ENCODE data around the gene KAT14. TPM values are rescaled to one million over a fixed set of nuclear protein-coding genes. Genes with fewer than 3 reads are reported as not detected.
"Not testable (repeated sequence)": the region's sequence is repeated elsewhere in the genome, so short reads cannot be mapped to it uniquely, and the experiment has no call there.

The KAT14 gene
- total RNA-seq, 4 donors from 2014 or later: 12.2 to 13.8 (median 13.3) TPM

DNA sequence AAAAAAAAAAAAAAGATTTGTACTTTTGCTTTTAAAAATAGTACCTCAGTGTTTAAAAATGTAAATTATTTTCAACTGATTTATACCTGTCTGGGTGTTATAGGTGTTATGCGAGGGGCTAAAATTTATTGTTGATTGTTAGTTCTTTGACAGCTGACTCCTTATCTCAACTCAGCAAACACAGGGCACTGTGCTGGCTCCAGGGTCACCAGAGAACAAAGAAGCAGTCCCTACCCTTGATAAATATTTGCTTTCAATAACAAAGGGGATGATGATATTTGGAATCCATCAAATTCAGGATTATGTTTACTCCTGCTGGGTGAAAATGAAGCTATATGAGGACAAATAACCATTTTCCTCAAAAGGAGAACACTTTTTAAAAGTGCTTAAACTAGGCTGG lies 34.2 kb upstream of the KAT14 start:
- H3K9me3 ChIP-seq: peaks cover 0 to 5% (median 0%) of the 10 kb centered on the region in 4 donors
- H3K27me3 ChIP-seq: peaks cover 0 to 4% of the 10 kb centered on the region in 2 donors
- no peak overlapping the region for H3K27ac ChIP-seq
- DNase-seq (ENCODE audit: low spot score in 2 of 2): no peak
- 75 to 84% methylated on average over 1 of the region's 1 CpG for WGBS, 2 donors
- TF ChIP-seq POLR2A (IDR thresholded peaks at IDR 0.05): no peak
- no peaks in the 10 kb centered on the region for H3K36me3 ChIP-seq
- H3K4me1 ChIP-seq: no peaks in the 10 kb centered on the region
- no peak overlapping the region for H3K4me3 ChIP-seq

GRCh38 chr20:18108326-18108725 lies 29.3 kb upstream of the KAT14 start:
- H3K27ac ChIP-seq: no peak overlapping the region
- H3K27me3 ChIP-seq: no peaks in the 10 kb centered on the region
- WGBS, 2 donors: 88 to 90% methylated on average over 2 of the region's 2 CpGs
- H3K4me1 ChIP-seq: no peaks in the 10 kb centered on the region
- H3K36me3 ChIP-seq: no peaks in the 10 kb centered on the region
- peaks cover 0 to 5% (median 0%) of the 10 kb centered on the region in 4 donors for H3K9me3 ChIP-seq
- no peak for TF ChIP-seq EP300 (IDR thresholded peaks at IDR 0.05)
- TF ChIP-seq CTCF (IDR thresholded peaks at IDR 0.05): no peak
- TF ChIP-seq POLR2A (IDR thresholded peaks at IDR 0.05): no peak
- DNase-seq (ENCODE audit: low spot score in 2 of 2): no peak
- no peak overlapping the region for H3K4me3 ChIP-seq

DNA sequence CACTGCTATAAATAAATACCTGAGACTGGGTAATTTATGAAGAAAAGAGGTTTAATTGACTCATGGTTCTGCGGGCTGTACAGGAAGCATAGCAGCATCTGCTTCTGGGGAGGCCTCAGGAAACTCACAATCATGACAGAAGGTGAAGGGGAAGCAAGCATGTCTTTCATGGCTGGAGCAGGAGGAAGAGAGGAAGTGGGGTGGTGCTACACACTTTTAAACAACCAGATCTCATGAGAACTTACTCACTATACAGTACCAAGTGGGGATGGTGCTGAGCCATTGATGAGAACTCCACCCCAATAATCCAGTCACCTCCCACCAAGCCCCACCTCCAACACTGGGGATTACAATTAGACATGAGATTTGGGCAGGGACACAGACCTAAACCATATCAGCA lies 9.1 kb upstream of the KAT14 start:
- not testable (repeated sequence) for H3K36me3 ChIP-seq; H3K27me3 ChIP-seq; DNase-seq (ENCODE audit: low spot score in 2 of 2); H3K4me3 ChIP-seq; H3K27ac ChIP-seq; H3K4me1 ChIP-seq; H3K9me3 ChIP-seq
- WGBS, 2 donors: 60 to 72% methylated on average over 1 of the region's 1 CpG

- Histone ChIP-seq H3K27me3 (no peaks in the 10 kb centered on the region), H3K4me3 (no peak overlapping the region), H3K9me3 (no peaks in the 10 kb centered on the region), H3K27ac (no peak overlapping the region), H3K36me3 (no peaks in the 10 kb centered on the region), H3K4me1 (peaks cover 0 to 8% (median 2%) of the 10 kb centered on the region in 4 donors)
- WGBS, 2 donors: 97 to 98% methylated on average over 1 of the region's 1 CpG
- no peak for TF ChIP-seq EP300 (IDR thresholded peaks at IDR 0.05)
- no peak for TF ChIP-seq POLR2A (IDR thresholded peaks at IDR 0.05)
- no peak for TF ChIP-seq CTCF (IDR thresholded peaks at IDR 0.05)
- DNase-seq (ENCODE audit: low spot score in 2 of 2): no peak
Measured at GRCh38 chr20:18132663-18133062, 5.0 kb upstream of the KAT14 start.

- TF ChIP-seq EP300 (IDR thresholded peaks at IDR 0.05): no peak
- TF ChIP-seq CTCF (IDR thresholded peaks at IDR 0.05): no peak
- TF ChIP-seq POLR2A (IDR thresholded peaks at IDR 0.05): no peak
- Histone ChIP-seq H3K9me3 (no peaks in the 10 kb centered on the region), H3K27ac (no peak overlapping the region), H3K4me1 (peaks cover 0 to 13% (median 6%) of the 10 kb centered on the region in 4 donors), H3K36me3 (no peaks in the 10 kb centered on the region), H3K4me3 (no peak overlapping the region), H3K27me3 (no peaks in the 10 kb centered on the region)
- DNase-seq (ENCODE audit: low spot score in 2 of 2): no peak
- WGBS, 2 donors: 46 to 54% methylated on average over 2 of the region's 2 CpGs
Measured at GRCh38 chr20:18133962-18134361, 3.7 kb upstream of the KAT14 start.

DNA sequence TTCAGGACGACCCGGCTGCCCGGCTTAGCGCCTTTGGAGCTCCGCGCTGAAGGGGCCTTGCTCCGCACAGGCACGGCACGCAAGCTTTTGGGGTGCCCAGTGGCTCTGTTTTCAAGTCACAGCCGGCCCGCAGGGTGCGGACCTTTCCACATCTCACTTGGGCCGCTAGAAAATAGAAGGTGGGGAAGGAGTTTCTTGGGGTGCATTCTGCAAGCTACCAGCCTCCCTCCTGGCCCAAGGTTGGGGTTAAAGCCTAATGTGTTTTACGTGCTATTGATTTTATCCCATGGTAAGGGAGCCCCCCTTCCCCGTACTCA lies 561 bp downstream of the KAT14 start:
- Histone ChIP-seq H3K4me3 (peak overlapping the region; percentile 63 to 89 (median 75)), H3K36me3 (peaks cover 0 to 10% (median 0%) of the 10 kb centered on the region in 3 donors), H3K4me1 (peaks cover 0 to 35% (median 14%) of the 10 kb centered on the region in 4 donors), H3K27ac (peak overlapping the region; percentile 72 to 93 (median 88)), H3K27me3 (no peaks in the 10 kb centered on the region), H3K9me3 (no peaks in the 10 kb centered on the region)
- DNase-seq (ENCODE audit: low spot score in 2 of 2): no peak
- 0 to 1% methylated on average over 8 to 15 of the region's 15 CpGs for WGBS, 2 donors
- TF ChIP-seq CTCF (IDR thresholded peaks at IDR 0.05) (no peak), POLR2A (IDR thresholded peaks at IDR 0.05) (no peak), EP300 (IDR thresholded peaks at IDR 0.05) (no peak)

All from tibial nerve (tissue), 4 donors.